ENCODE measurements around the gene TTC8.
A peak's percentile ranks its signal among the peaks of the same experiment; 100 is the strongest.
"Not testable (repeated sequence)": the region's sequence is repeated elsewhere in the genome, so short reads cannot be mapped to it uniquely, and the experiment has no call there.

TTC8 gene

DNA sequence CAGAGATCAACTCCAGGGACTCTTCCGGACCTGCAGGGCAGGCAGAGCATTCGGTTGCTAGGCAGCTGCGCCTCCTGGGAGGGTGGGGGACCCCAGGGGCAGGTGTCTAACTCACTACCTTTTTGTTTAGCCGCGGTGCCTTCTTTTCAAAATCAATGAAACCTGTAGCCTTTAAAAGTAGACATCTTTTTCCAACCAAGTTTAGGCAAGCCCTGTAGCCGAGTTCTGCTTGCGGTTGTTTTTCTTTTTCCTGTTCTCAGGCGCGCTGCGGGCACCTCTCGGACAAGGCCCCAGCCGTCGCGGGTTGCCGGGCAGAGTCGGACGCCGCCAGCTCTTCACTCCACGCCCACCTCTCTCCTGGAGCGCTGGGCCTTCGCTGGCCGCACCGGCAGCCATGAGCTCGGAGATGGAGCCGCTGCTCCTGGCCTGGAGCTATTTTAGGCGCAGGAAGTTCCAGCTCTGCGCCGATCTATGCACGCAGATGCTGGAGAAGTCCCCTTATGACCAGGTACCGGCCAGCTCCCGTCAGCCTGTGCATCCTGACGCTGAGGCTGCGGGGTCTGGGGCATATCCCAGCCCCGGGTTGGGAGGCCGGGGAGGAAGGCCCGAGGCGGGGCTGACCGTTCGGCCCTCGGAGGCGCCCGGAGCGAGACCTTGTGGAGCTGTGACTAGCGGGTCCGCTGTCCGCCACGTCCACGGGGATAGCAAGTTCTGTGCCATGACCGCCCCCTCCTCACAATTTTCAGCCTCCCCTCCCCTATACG, at the start of gene TTC8:
Gene TTC8 (plus strand): TSS at position 338 of the 764 bp plus-strand sequence. CDS start 57 bp downstream, at position 395.
- peak; percentile 85 to 88 for DNase-seq

DNA sequence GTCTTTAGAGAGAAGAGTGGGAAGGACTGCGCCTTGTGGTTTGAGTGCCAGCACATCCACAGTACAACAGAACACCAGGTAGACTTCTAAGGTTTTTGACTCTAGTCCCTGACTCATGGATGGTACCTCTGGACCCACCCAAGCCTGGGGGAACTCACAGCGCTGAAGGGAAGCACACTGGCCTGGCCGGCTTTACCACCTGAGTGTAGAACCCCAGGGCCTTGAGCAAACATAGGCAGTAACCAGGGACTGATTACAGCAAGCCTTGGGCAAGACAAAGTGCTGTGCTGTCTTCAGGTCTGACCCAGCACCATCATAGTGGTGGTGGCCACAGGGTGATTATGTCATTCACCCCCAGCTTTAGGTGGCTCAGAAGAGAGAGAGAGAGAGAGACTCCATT, 48.9 kb upstream of the TTC8 start:
- no peak for DNase-seq

DNA sequence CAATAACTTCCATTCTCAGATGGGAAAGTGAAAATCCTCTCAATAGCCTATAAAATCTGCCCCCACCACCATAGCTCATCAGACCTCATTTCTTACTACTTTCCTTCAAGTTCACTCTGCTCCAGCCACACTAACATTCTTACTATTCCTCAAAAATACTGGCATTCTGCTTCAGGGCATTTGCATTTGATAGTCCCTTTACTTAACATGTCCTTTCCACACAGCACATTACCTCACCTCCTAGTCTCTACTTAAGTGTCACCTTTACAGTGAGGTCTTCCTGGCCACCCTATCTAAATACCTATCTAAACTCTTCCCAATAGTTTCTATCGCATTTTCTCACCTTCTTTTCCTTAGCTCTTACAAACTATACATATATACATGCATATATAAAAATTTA, 38.5 kb upstream of the TTC8 start:
- no peak for DNase-seq

DNA sequence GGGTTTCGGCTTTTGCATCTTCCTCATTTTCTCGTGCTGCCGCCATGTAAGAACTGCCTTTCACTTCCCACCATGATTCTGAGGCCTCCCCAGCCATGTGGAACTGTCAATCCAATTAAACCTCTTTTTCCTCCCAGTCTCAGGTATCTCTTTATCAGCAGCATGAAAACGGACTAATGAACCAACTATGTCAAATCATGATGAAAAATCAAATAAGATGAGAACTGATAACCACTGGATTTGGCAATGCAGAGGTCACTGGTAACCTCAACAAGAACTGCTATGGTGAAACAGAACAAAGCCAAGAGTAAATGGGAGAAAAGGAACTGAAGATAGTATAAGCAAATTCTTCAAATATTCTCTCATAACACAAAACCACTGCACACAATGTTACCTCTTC, 37.7 kb upstream of the TTC8 start:
- DNase-seq: no peak

DNA sequence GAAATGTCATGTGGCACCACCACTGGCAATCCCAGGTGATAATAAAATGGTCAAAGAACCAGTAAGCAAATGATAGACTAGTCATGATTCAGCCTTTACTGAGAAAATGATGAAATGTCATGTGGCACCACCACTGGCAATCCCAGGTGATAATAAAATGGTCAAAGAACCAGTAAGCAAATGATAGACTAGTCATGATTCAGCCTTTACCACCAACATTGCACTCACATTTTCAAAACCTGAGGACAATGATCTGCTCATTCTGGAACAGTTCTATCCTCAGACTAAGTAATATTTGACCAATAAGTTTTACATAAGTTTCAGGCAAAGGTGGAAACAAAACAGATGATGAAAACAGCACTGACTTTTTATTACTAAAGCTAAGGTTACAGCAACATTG, 34.9 kb upstream of the TTC8 start:
- DNase-seq: not testable (repeated sequence)

DNA sequence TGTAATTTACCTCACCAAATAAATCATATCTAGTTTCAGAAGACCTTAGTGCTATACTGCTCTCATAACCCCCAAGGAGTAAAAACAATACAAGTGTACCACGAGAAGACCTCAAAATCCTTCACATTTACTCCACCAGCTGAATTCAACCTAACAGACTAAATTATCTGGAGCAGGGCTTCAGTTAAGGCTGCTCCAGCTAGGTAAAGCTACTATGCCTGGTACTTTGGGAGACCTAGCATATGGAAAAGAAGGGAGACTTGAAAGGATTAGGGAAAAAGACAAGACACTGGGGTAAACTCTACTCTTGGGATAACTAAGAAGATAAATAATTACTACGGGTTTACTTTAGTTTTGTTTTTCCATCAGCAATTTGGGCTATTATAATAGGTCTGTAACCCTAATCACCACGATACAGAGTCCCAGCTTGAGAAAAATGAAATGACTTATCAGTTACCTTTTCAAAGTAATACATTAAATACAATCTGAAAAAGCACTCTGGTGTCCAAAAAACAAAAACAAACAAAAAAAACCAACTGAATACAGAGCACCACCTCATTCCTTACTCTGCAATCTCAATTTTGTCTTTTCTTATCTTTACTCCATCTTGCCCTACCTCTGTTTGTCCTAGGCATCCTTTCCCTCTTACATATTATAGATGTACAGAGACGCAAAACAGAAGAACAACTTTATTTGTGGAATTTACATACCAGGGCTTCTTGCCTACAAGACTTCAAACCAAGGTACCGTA, 33.8 kb upstream of the TTC8 start:
- DNase-seq: no peak

DNA sequence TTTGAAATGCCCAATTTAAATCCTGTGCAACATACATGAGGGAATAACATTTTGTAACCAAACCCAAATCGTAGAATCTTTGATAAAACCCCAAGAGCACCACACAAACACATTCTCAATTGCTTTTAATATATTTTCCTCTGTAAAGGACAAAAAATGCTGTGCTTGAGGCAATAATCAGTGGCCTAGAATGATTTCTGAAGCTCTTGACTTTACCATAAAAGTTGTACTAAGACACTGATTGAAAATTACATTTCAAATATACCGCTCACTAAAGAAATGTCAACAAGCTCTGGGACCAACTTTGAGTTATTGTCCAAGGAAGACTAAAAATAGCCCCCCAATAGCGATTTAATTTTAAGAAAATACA, 33.2 kb upstream of the TTC8 start:
- DNase-seq: no peak

DNA sequence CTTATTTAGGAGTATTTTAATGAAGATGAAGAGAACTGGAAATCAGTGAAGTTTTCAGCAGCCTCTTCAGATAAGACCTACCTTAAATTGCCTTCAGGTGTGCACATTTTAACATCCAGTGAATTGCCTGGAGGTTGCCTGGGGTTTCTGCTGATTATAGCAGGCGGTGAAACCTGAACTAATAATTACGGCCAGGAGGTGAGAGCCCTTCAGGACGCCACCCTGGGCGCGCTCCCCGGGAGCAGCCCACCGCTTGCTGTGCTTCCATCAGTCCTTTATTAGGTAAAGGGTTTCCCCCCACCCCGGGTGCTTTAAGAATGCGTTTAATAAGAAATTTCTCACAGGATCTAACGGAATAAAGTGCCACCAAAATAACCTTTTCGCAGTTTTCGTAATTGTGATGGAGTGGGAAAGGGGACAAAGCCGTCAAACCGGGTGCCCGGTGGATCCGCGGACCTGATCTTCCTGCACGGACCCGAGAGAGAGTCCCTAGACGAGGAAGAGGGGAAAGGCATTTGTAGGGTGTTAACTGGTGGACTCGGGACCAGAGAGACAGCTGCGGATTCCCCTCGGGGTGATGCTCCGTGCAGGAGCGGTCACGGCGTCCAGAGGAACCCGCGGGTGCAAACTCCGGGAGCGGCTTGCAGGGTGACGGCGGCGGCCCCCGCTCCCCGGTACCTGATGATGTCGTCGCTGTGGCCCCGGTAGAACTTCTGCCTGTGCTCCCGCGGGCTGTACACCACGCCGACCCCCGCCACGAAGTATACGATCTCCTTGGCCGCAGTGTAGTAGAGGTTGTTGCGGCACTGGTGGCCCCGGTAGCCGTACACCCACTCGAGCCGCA, 32.6 kb upstream of the TTC8 start:
- DNase-seq: peak; percentile 24 to 57

DNA sequence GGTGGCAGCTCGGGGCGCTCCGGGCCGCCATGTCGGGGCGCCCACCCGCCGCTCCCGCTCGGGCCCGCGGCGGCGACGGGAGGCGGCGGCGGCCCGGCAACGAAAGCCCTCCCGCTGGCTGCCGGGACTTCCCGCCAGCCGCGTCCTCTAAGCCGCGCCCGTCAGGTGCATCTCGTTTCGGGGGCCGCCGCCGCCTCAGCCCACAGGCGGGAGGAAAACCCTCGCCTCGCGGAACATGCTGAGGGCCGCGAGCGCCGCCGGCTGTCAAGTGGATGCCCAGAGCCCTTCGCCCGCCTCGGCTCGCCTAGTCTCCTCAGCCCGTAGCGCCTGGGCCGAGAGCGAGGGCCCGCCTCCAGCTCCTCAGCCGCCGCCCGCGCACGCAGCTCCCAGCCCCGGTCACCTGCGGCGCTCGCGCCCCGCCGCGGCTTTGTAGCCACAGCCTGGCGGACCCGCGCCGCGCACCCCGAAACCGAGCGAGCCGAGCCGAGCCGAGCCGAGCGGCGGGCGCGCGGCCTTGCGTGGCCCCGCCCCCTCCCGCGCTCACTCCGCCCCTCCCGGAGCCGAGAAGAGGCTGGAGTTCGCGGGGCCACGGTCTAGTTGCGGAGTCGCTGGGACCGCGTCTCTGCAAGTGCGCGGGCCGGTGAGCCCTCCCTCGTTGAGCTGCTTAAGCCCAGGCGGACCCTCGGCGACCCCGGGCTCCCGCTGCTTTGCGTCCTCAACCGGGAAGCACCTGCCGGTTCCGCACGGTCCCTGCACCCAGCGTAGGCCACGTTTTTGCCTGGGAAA, 31.8 kb upstream of the TTC8 start, which contains the start of gene EML5:
Gene EML5 (minus strand): TSS at position 481 of the 786 bp plus-strand sequence. CDS start 450 bp downstream, at position 31.
- peak; percentile 77 to 85 for DNase-seq

DNA sequence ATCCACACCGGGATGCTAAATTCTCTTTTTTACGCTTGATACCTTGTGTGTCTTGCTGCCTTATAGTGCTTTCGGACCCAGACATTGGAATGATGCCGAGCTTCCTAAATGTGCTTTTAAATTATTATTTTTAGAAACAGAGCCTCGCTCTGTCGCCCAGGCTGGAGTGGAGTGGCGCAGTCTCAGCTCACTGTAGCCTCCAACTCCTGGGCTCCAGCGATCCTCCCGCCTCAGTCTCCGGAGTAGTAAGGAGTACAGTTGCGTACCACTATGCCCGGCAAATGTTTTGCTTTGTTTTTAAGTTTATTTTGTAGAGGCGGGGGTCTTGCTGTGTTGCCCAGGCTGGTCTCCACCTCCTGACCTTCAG, 31.2 kb upstream of the TTC8 start:
- DNase-seq: no peak

DNA sequence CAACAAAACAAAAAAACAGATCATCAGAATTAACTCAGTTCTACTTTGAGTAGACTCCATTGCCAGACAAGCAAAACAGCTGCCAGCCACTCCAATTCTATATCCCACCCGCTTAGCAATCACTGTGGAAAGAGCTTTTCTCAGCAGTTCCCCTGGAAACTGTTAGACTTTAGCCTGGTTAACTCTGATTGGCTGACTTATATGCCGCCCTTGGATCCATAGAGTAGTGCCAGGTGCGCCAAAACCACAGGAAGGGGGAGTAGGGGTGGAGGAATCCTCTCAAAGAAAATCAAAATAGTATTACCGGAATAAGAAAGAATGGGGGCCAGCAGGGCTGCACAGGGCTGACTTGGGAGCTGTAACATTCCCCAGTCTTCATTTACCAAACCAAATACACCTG, 26.3 kb upstream of the TTC8 start:
- DNase-seq: peak; percentile 8 to 40

DNA sequence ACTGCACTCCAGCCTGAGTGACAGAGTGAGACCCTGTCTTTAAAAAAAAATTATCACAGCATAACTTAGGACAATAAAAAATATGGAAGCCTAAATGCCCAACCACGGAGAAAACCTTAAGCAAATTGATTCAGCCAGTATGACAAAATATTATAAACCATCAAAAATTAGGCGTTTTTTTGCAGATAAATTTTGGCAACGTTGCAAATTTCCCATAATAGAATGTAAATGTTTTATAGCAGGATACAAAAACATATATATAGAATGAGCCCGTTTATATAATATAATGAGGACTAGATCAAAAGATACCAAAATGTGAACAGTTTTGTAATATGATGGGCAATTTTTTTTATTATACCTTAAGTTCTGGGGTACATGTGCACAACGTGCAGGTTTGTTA, 24.9 kb upstream of the TTC8 start:
- DNase-seq: no peak

DNA sequence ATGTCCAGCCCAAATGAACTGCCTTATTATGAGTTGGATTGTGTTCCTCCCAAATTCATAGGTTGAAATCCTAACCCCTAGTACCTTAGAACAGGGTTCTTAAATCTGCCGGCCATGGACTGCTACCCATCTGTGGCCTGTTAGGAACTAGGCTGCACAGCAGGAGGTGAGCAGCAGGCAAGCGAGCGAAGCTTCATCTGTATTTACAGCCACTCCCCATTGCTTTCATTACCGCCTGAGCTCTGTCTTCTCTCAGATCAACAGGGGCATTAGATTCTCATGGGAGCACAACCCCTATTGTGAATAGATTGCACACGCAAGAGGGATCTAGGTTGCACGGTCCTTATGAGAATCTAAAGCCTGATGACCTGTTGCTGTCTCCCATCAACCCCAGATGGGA, 21.9 kb upstream of the TTC8 start:
- DNase-seq: no peak

DNA sequence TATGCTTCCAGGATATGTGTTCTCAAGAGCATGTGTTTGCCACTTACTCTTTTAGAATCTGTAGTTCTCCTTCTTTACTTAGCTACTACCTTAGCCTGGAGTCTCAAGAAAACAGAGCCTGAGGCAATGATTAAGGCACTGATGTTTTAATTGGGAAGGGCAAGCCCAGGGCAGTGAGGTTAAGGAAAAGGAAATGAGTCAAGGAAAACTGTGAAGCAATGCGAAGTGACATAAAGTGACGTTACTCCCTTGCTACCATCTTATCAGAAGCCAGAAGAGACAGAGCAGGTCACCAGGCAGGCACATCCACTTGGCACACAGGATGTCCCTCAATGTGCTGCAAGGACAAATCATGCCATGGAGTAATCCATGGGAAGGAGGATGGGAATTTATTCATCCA, 20.4 kb upstream of the TTC8 start:
- DNase-seq: no peak

DNA sequence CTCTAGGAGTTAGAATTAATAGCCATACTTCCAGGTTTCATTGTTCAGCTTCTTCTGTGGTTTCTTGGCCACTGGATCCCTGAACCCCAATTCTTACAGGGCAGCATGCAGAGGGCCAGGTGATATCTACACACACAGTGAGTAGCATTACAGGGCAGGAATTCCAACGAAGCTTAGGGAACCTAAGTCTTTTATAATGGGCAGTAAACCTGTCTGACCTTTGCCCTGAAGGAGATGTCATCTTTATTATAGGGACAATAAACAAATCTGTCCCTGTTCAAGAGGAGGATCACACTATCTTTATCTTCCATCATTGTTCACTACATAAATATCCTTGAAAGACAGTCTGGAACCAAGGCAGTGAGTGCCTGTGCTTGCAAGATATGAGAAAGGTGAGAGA, 20.0 kb upstream of the TTC8 start:
- no peak for DNase-seq

DNA sequence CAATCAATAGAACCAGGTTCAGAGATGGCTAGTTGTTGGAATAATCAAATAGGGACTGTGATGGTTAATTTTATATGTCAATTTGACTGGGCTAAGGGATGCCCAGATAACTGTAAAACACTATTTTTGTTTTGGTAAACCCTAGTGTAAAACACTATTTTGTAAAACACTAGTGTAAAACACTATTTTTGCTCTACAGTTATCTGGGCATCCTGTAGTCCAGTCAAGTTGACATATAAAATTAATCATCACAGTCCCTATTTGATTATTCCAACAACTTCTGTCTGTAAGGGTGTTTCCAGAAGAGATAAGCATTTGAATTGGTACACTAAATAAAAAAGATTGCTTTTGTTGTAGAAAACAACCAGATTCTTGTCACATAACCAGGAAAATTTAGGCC, 16.1 kb upstream of the TTC8 start:
- no peak for DNase-seq

DNA sequence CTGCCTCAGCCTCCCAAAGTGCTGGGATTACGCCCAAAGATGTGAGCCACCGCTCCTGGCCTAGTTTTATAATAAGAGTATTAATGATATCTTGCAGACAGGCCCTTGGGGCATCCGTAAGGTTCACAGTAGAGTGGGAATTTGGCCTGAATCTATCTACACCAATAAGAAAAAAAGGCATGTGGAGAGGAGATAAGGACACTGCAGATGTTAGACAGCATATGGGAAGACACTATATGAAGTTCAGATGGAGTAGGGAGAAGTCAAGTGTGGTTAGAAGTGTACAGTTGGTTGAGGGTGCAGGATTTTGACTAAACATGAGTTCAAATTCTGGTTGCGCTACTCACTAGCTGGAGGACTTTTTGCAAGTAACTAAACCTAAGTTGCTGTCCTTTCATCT, 8.5 kb upstream of the TTC8 start:
- DNase-seq: no peak

DNA sequence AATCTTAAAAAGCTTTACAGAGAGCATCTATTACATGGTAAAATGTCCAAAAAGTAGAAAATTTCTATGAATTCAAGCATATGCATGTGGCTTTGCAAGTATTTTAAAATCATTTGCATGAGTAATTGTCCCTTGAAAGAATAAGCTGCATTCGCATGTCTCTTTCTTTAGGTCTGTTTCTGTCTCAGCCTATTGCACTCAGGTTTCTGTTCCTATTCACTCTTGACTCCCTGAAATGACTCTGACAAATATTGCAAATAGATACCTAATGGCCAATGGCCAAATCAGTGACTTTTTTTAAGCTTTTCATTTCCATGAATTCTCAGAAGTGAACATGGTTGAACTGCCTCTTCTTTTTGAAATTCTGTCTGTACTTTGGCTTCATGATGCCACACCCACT, 6.4 kb upstream of the TTC8 start:
- no peak for DNase-seq

DNA sequence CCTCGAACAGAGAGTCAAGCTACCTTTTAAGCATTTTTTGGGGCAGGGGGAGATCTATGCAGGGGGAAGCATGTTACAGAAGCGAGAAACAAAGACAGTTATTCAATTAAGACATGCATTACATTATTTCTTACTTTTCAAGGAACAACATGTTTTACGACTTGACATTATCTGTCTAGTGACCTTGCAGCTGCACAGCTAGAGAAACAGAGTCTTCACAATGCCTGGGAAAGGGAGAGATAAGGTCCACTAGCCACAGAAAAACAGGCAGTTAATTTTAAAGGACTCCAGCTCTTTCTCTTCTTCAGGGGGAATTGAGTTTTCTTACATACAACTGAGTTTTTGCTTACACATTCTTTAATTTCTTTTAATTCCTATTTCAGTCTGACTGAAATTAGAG, 4.8 kb upstream of the TTC8 start:
- DNase-seq: not testable (repeated sequence)

DNA sequence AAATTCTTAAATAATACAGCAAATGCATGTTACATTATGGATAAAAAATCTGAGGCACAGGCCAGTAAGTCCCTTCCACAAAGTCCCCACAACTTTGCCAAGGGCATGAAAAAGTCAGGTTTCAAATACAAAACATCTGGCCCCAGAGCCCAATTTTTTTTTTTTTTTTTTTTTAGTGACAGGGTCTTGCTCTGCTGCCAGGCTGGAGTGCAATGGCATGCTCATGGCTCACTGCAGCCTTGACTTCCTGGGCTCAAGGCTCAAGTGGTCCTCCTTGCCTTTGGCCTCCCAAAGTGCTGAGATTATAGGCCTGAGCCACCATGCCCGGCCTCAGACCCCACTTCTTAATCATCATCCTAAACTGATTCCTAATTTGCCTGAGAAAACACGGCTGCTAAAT, 3.1 kb upstream of the TTC8 start:
- DNase-seq: no peak

DNA sequence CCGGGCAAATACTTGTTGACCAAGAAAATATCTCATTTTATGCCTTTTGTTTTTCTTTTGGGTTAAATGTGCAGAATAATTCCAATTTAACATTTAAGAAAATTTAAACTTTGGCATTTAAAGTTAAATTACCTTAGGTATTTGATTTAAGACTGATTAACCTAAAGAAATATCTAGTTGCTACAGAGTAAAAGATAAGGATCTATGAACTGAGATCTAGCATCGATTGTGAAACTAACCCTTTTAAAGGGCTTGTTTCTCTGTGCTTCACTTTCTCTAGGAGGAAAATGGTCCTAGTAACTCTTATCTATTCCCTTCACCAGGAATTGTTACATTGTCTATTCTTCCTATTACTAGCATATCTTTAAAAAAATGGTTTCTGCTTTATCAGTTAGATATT, 2.6 kb upstream of the TTC8 start:
- no peak for DNase-seq

DNA sequence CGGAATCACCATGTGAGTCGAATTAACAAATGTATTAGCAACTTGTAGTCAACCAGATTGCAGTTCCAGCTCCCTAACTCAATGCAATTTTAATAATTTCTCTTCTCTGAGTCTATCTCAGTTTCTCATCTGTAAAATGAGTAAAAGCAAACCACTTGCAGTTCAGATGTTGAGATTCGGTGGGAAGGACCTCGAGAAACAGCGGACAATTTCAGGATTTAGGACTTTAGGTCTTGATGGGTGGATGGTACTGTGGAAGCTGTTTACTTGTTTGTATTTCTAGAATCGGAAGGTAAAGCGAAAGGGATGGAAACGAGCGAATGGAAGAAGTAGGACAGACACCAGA, 510 bp upstream of the TTC8 start:
- DNase-seq: no peak

DNA sequence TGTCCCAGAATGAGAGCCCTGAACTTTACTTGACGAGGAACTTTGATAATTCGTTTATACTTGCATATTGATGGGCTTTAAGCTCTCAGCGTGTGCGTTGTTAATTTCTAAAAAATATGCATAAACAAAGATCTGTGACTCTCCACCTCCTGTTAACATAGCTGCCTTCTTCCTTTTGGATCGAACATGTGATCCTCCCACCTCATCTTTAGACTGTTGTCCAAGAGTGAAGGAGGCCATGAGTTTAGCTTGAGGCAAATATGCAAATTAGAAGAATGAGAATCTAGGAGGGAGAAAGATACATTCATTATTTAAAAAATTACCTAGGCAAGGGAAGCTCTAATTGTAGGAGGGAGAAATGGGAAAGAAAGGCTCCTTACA, 617 bp downstream of the TTC8 start:
- DNase-seq: no peak

All from NCI-H2081 (cell line).